Neuronal stem cell (in vitro differentiated cells): Measurements from ENCODE around the gene TOM1L2.

Experiments used
- DNase-seq: peaks from one replicate; pipeline ENCODE4 v3.0.0-alpha.2; 2013; ENCODE audit warnings: low spot score
- H2AFZ ChIP-seq: one replicate; pipeline ENCODE4 v1.6.1; 2013; ENCODE audit warnings: mild to moderate bottlenecking, low read length, inconsistent platforms
- H2AK5ac ChIP-seq: 2 replicates; pipeline ENCODE4 v1.6.1; 2013; ENCODE audit warnings: low read depth, mild to moderate bottlenecking, inconsistent platforms, low read length, moderate library complexity, mixed read lengths
- H2BK120ac ChIP-seq: 2 replicates; pipeline ENCODE4 v1.6.1; 2013; ENCODE audit warnings: low read depth, mild to moderate bottlenecking, inconsistent platforms, low read length, moderate library complexity, mixed read lengths
- H2BK12ac ChIP-seq: one replicate; pipeline ENCODE4 v1.6.1; 2013; ENCODE audit warnings: low read length, inconsistent platforms
- H2BK15ac ChIP-seq: 2 replicates; pipeline ENCODE4 v1.6.1; 2013; ENCODE audit warnings: mild to moderate bottlenecking, low read length, inconsistent platforms, mixed read lengths
- H2BK5ac ChIP-seq: one replicate; pipeline ENCODE4 v1.6.1; 2013; ENCODE audit warnings: inconsistent platforms, mild to moderate bottlenecking, low read length, moderate library complexity
- H3K14ac ChIP-seq: one replicate; pipeline ENCODE4 v1.6.1; 2013; ENCODE audit warnings: low read length, inconsistent platforms
- H3K18ac ChIP-seq: 2 replicates; pipeline ENCODE4 v1.6.1; 2013; ENCODE audit warnings: low read length, inconsistent platforms
- H3K23ac ChIP-seq: 2 replicates; pipeline ENCODE4 v1.6.1; 2013; ENCODE audit warnings: low read depth, mild to moderate bottlenecking, mixed read lengths, low read length, inconsistent platforms; ENCODE audit not compliant: poor library complexity
- H3K27ac ChIP-seq: replicated peaks from 3 replicates; pipeline ENCODE4 v1.5.1; 2013; ENCODE audit warnings: low read length, inconsistent platforms
- H3K27me3 ChIP-seq, 3 experiments: 2 replicates each; pipeline ENCODE4 v1.6.1; 2013; ENCODE audit warnings: low read length in 3 of 3, mild to moderate bottlenecking in 2 of 3, inconsistent platforms in 1 of 3, low read depth in 1 of 3, mixed read lengths in 1 of 3, moderate library complexity in 1 of 3; ENCODE audit not compliant: control insufficient read depth in 3 of 3, insufficient read depth in 3 of 3
- H3K36me3 ChIP-seq, 2 donors: replicated peaks in 1 of 2; 2 replicates each; pipeline ENCODE4 v1.6.1; 2013; ENCODE audit warnings: low read length in 2 of 2; ENCODE audit not compliant: control insufficient read depth in 2 of 2, insufficient read depth in 2 of 2
- H3K4ac ChIP-seq: 2 replicates; pipeline ENCODE4 v1.6.1; 2013; ENCODE audit warnings: inconsistent platforms, mild to moderate bottlenecking, low read length, moderate library complexity
- H3K4me1 ChIP-seq, 2 donors: 1 replicate in 1 of 2; 2 replicates in 1 of 2; pipeline ENCODE4 v1.6.1; 2013; ENCODE audit warnings: low read length in 2 of 2, low read depth in 1 of 2; ENCODE audit not compliant: control insufficient read depth in 2 of 2, insufficient read depth in 1 of 2
- H3K4me2 ChIP-seq: one replicate; pipeline ENCODE4 v1.6.1; 2013; ENCODE audit warnings: mild to moderate bottlenecking, low read length, inconsistent platforms; ENCODE audit not compliant: insufficient read depth, poor library complexity, severe bottlenecking
- H3K4me3 ChIP-seq, 2 donors: 2 replicates each; pipeline ENCODE4 v1.5.1; 2013; ENCODE audit warnings: low read length in 2 of 2, mild to moderate bottlenecking in 2 of 2, inconsistent platforms in 1 of 2, moderate library complexity in 1 of 2
- H3K79me1 ChIP-seq: one replicate; pipeline ENCODE4 v1.6.1; 2013; ENCODE audit warnings: low read depth, mild to moderate bottlenecking, inconsistent platforms, low read length, moderate library complexity
- H3K9ac ChIP-seq: one replicate; pipeline ENCODE4 v1.6.1; 2013; ENCODE audit warnings: mild to moderate bottlenecking, low read depth, low read length, inconsistent platforms; ENCODE audit not compliant: poor library complexity
- H3K9me3 ChIP-seq, 2 donors: replicated peaks in 1 of 2; 2 replicates each; pipeline versions ENCODE3 to v1.6.1; 2013; ENCODE audit warnings: low read length in 2 of 2, mild to moderate bottlenecking in 2 of 2, inconsistent platforms in 1 of 2, low read depth in 1 of 2, mixed read lengths in 1 of 2, moderate library complexity in 1 of 2; ENCODE audit not compliant: control insufficient read depth in 2 of 2, insufficient read depth in 1 of 2
- H4K8ac ChIP-seq: one replicate; pipeline ENCODE4 v1.6.1; 2013; ENCODE audit warnings: low read depth, mild to moderate bottlenecking, inconsistent platforms, low read length, moderate library complexity
- H4K91ac ChIP-seq: one replicate; pipeline ENCODE4 v1.6.1; 2013; ENCODE audit warnings: low read length, low read depth, mild to moderate bottlenecking, inconsistent platforms; ENCODE audit not compliant: poor library complexity
- WGBS, 2 donors: extraction: QIAGEN DNeasy Blood & Tissue Kit; methylation state at CpG; one replicate each; pipeline ENCODE4 v1.1.7; 2013; ENCODE audit warnings: missing lambda C conversion rate in 2 of 2, mixed read lengths in 1 of 2; ENCODE audit not compliant: insufficient read length in 2 of 2, insufficient replicate concordance in 1 of 2; ENCODE audit errors: extremely low coverage in 2 of 2; 5-methylcytosine and 5-hydroxymethylcytosine counted together

TOM1L2 gene

DNA sequence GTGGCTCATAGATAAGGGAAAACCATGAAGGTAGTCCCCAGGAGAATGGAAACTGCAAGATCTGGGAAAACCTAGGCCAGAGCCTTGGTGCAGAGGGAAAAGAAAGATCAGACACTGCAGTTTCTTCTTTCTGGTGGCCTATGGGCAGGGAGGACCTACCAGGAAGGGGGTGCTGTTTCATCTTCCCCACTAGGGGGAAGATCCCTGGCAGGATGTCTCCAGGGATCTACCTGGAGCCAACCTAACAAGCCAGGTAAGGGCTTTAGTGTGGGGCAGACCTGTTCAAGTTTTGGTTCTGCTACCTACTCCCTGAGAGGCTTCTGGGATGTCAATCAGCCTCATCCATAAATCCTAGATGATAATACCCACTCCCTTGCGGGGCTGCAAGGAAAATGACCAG lies 21.4 kb downstream of the TOM1L2 start:
- no peak overlapping the region for H3K4me2 ChIP-seq
- no peak overlapping the region for H2BK15ac ChIP-seq
- H2BK12ac ChIP-seq = no peak overlapping the region
- WGBS, 2 donors = no CpG with 5 or more reads among the region's 1 CpG
- no peak for DNase-seq
- peaks cover 2 to 9% of the 10 kb centered on the region in 2 donors for H3K4me1 ChIP-seq
- H4K8ac ChIP-seq = no peak overlapping the region
- H2BK5ac ChIP-seq = no peak overlapping the region
- no peak overlapping the region for H3K4me3 ChIP-seq
- no peak overlapping the region for H3K4ac ChIP-seq
- H3K79me1 ChIP-seq = no peaks in the 10 kb centered on the region
- peaks cover 0 to 2% of the 10 kb centered on the region in 2 donors for H3K36me3 ChIP-seq
- H2AK5ac ChIP-seq = no peak overlapping the region
- no peak overlapping the region for H3K18ac ChIP-seq
- H3K9ac ChIP-seq = no peak overlapping the region
- H3K23ac ChIP-seq = no peak overlapping the region
- H2AFZ ChIP-seq = no peak overlapping the region
- H3K27ac ChIP-seq = no peak overlapping the region
- H3K27me3 ChIP-seq = no peaks in the 10 kb centered on the region
- no peak overlapping the region for H4K91ac ChIP-seq
- no peak overlapping the region for H3K14ac ChIP-seq
- peaks cover 0 to 3% of the 10 kb centered on the region in 2 donors for H3K9me3 ChIP-seq
- H2BK120ac ChIP-seq = no peak overlapping the region

GRCh38 chr17:17950347-17950746 lies 21.9 kb downstream of the TOM1L2 start:
- no peak for DNase-seq
- no peak overlapping the region for H3K4ac ChIP-seq
- no peak overlapping the region for H3K23ac ChIP-seq
- H3K27ac ChIP-seq = no peak overlapping the region
- H2BK12ac ChIP-seq = no peak overlapping the region
- no peaks in the 10 kb centered on the region for H3K27me3 ChIP-seq
- H4K8ac ChIP-seq = no peak overlapping the region
- no peak overlapping the region for H3K18ac ChIP-seq
- no peaks in the 10 kb centered on the region for H3K9me3 ChIP-seq
- H4K91ac ChIP-seq = no peak overlapping the region
- no peak overlapping the region for H3K14ac ChIP-seq
- H3K79me1 ChIP-seq = no peaks in the 10 kb centered on the region
- no peak overlapping the region for H2AK5ac ChIP-seq
- H3K4me1 ChIP-seq = peaks cover 2 to 9% of the 10 kb centered on the region in 2 donors
- H2BK5ac ChIP-seq = no peak overlapping the region
- no peak overlapping the region for H3K4me2 ChIP-seq
- no peak overlapping the region for H3K9ac ChIP-seq
- H3K4me3 ChIP-seq = no peak overlapping the region
- no peak overlapping the region for H2BK15ac ChIP-seq
- no CpG with 5 or more reads among the region's 7 CpGs for WGBS, 2 donors
- H3K36me3 ChIP-seq = no peaks in the 10 kb centered on the region
- no peak overlapping the region for H2BK120ac ChIP-seq
- H2AFZ ChIP-seq = no peak overlapping the region

DNA sequence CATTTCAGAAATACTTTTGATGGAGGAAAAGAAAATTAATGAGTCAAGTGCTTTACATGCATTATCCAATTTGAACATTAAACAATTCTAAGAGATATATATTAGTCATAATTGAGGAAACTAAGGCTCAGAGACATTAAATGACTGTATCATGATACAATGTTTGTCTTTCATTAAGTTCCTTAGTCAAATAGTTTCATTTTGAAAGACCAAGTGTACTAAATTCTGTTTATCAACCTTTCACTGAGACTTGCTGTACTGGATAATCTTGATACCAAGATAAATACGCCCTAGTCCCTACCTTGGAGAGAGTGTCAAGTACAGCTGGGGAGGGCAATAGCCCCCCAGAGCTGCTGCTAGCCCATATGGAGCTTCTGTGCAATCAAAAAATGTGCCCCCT lies 24.2 kb downstream of the TOM1L2 start:
- H2BK15ac ChIP-seq = no peak overlapping the region
- no peak overlapping the region for H3K9ac ChIP-seq
- H3K79me1 ChIP-seq = no peaks in the 10 kb centered on the region
- H3K23ac ChIP-seq = no peak overlapping the region
- no peak overlapping the region for H3K4me3 ChIP-seq
- H3K9me3 ChIP-seq = no peaks in the 10 kb centered on the region
- H3K36me3 ChIP-seq = no peaks in the 10 kb centered on the region
- no peak overlapping the region for H3K18ac ChIP-seq
- WGBS, 2 donors = no CpG with 5 or more reads among the region's 1 CpG
- H2AK5ac ChIP-seq = no peak overlapping the region
- H4K8ac ChIP-seq = no peak overlapping the region
- no peak overlapping the region for H2AFZ ChIP-seq
- H3K4me2 ChIP-seq = no peak overlapping the region
- H3K27me3 ChIP-seq = no peaks in the 10 kb centered on the region
- no peak for DNase-seq
- H2BK12ac ChIP-seq = no peak overlapping the region
- H2BK120ac ChIP-seq = no peak overlapping the region
- no peak overlapping the region for H3K4ac ChIP-seq
- no peak overlapping the region for H4K91ac ChIP-seq
- H3K27ac ChIP-seq = no peak overlapping the region
- no peak overlapping the region for H2BK5ac ChIP-seq
- no peak overlapping the region for H3K14ac ChIP-seq
- peaks cover 13 to 29% of the 10 kb centered on the region in 2 donors for H3K4me1 ChIP-seq

DNA sequence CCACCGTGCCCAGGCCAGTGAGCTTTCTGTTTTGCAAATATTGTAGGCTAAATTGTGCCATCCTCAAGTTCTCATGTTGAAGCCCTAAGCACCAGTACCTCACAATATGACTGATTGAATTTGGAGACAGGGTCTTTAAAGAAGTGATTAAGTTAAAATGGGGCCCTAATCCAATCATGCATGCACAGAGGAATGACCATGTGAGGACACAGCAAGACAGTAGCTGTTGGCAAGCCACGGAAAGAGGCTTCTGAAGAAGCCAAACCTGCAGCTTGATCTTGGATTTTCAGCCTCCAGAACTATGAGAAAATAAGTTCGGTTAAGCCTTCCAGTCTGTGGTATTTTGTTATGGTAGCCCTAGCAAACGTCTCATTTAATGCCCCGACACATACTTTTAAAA lies 24.9 kb downstream of the TOM1L2 start:
- no peak overlapping the region for H2BK15ac ChIP-seq
- H2BK120ac ChIP-seq = no peak overlapping the region
- H3K79me1 ChIP-seq = no peaks in the 10 kb centered on the region
- H3K18ac ChIP-seq = no peak overlapping the region
- H4K8ac ChIP-seq = no peak overlapping the region
- H3K14ac ChIP-seq = no peak overlapping the region
- no peak overlapping the region for H3K4ac ChIP-seq
- H3K4me3 ChIP-seq = no peak overlapping the region
- no peak overlapping the region for H3K4me2 ChIP-seq
- H2AFZ ChIP-seq = no peak overlapping the region
- no peak overlapping the region for H3K9ac ChIP-seq
- no peaks in the 10 kb centered on the region for H3K27me3 ChIP-seq
- no peak for DNase-seq
- no peak overlapping the region for H4K91ac ChIP-seq
- H2BK5ac ChIP-seq = no peak overlapping the region
- no CpG with 5 or more reads among the region's 5 CpGs for whole genome bisulfite sequencing, 2 donors
- H3K36me3 ChIP-seq = no peaks in the 10 kb centered on the region
- H3K9me3 ChIP-seq = no peaks in the 10 kb centered on the region
- H3K23ac ChIP-seq = no peak overlapping the region
- H2BK12ac ChIP-seq = no peak overlapping the region
- H3K4me1 ChIP-seq = peaks cover 13 to 35% of the 10 kb centered on the region in 2 donors
- H3K27ac ChIP-seq = no peak overlapping the region
- no peak overlapping the region for H2AK5ac ChIP-seq
